B cell (primary cell): ENCODE measurements around the gene CARMIL3. TPM values are rescaled to one million over a fixed set of nuclear protein-coding genes. Genes with fewer than 3 reads are reported as not detected.

Experiments
- ATAC-seq: fragments of 200-7000 bp; cut with Tn5 transposase; one replicate; pipeline ENCODE4 v1.10.0; 2021; ENCODE audit warnings: low read depth, mild to moderate bottlenecking, moderate number of reproducible peaks, moderate library complexity
- CTCF ChIA-PET: fragments of 350-600 bp; sonication (Branson Sonifier 250); formaldehyde crosslinking; loops from one replicate; lab custom pipeline; 2021; ENCODE audit warnings: antibody characterized with exemption, inconsistent platforms; lab: Charles Lee
- POLR2A ChIA-PET: fragments of 350-600 bp; sonication (Branson Sonifier 250); formaldehyde crosslinking; loops from one replicate; lab custom pipeline; 2021; ENCODE audit warnings: antibody characterized with exemption; lab: Charles Lee
- DNase-seq: peaks from one replicate; pipeline ENCODE4 v3.0.0; 2013
- H2AFZ ChIP-seq: 2 replicates; pipeline ENCODE4 v1.6.1; 2012; ENCODE audit warnings: mild to moderate bottlenecking, low read depth, low read length; ENCODE audit not compliant: insufficient read depth, poor library complexity, severe bottlenecking
- H3K27ac ChIP-seq, 2 donors: 1 replicate in 1 of 2; 2 replicates in 1 of 2; pipeline ENCODE4 v1.5.1; 2012 to 2013; ENCODE audit warnings: low read length in 2 of 2, mild to moderate bottlenecking in 2 of 2, moderate library complexity in 1 of 2
- H3K27me3 ChIP-seq, 4 experiments: fragments of 200-600 bp in 1 of 4; sonication (generic) in 1 of 4; replicated peaks in 1 of 4; 1 replicate in 2 of 4; 2 replicates in 2 of 4; pipeline versions ENCODE4 v1.6.1 to v1.7.0; 2013 to 2016; ENCODE audit warnings: low read length in 3 of 4, mild to moderate bottlenecking in 2 of 4, mixed read lengths in 1 of 4, moderate library complexity in 1 of 4; ENCODE audit not compliant: insufficient read depth in 4 of 4, control insufficient read depth in 3 of 4; ENCODE audit errors: control extremely low read depth in 1 of 4
- H3K36me3 ChIP-seq, 2 experiments: replicated peaks in 1 of 2; 1 replicate in 1 of 2; 2 replicates in 1 of 2; pipeline versions ENCODE4 v1.6.1 to v1.7.1; 2013; ENCODE audit warnings: low read length in 1 of 2; ENCODE audit not compliant: insufficient read depth in 2 of 2, control insufficient read depth in 1 of 2; ENCODE audit errors: control extremely low read depth in 1 of 2, extremely low read depth in 1 of 2
- H3K4me1 ChIP-seq, 2 donors: fragments of 200-600 bp in 1 of 2; sonication (generic) in 1 of 2; 1 replicate in 1 of 2; 2 replicates in 1 of 2; pipeline versions ENCODE4 v1.5.1 to v1.6.1; 2013 to 2017; ENCODE audit warnings: low read length in 2 of 2; ENCODE audit not compliant: control insufficient read depth in 2 of 2, insufficient read depth in 2 of 2
- H3K4me2 ChIP-seq: replicated peaks from 2 replicates; pipeline ENCODE3; 2012; ENCODE audit warnings: mild to moderate bottlenecking, low read depth, low read length; ENCODE audit not compliant: poor library complexity, severe bottlenecking
- H3K4me3 ChIP-seq, 5 experiments: fragments of 200-600 bp in 1 of 5; sonication (generic) in 1 of 5; 1 replicate in 3 of 5; 2 replicates in 2 of 5; pipeline versions ENCODE4 v1.5.1 to v1.7.0; 2011 to 2016; ENCODE audit warnings: low read length in 4 of 5, mild to moderate bottlenecking in 4 of 5, low read depth in 2 of 5, control low read depth in 1 of 5, moderate library complexity in 1 of 5; ENCODE audit not compliant: insufficient read depth in 1 of 5; ENCODE audit errors: control extremely low read depth in 1 of 5, extremely low read depth in 1 of 5
- H3K79me2 ChIP-seq: fragments of 200-600 bp; sonication (generic); one replicate; pipeline ENCODE4 v1.6.0; 2016; ENCODE audit warnings: low read length; ENCODE audit not compliant: control insufficient read depth, insufficient read depth
- H3K9ac ChIP-seq: fragments of 200-600 bp; sonication (generic); 2 replicates; pipeline ENCODE4 v1.6.1; 2017; ENCODE audit warnings: mild to moderate bottlenecking, low read length, moderate library complexity
- H3K9me3 ChIP-seq, 3 donors: one replicate each; pipeline versions ENCODE4 v1.6.1 to v1.7.1; 2013; ENCODE audit warnings: low read length in 2 of 3; ENCODE audit not compliant: control insufficient read depth in 2 of 3, insufficient read depth in 1 of 3; ENCODE audit errors: control extremely low read depth in 1 of 3
- H4K20me1 ChIP-seq: 2 replicates; pipeline ENCODE4 v1.6.0; 2012; ENCODE audit warnings: mild to moderate bottlenecking, low read length; ENCODE audit not compliant: insufficient read depth, control insufficient read depth, poor library complexity, severe bottlenecking
- H3K27ac Mint-ChIP-seq: one replicate; pipeline ENCODE4 v1.8.0; 2021; ENCODE audit warnings: mixed read lengths
- H3K27me3 Mint-ChIP-seq: one replicate; pipeline ENCODE4 v1.8.0; 2021; ENCODE audit warnings: mixed read lengths
- H3K4me1 Mint-ChIP-seq: one replicate; pipeline ENCODE4 v1.8.0; 2021; ENCODE audit warnings: mixed read lengths
- H3K4me3 Mint-ChIP-seq: one replicate; pipeline ENCODE4 v1.8.0; 2021; ENCODE audit warnings: mixed read lengths
- H3K9me3 Mint-ChIP-seq: one replicate; pipeline ENCODE4 v1.8.0; 2022; ENCODE audit warnings: mixed read lengths; ENCODE audit not compliant: insufficient read depth
- CTCF ChIP-seq: fragments of 200-600 bp; IDR thresholded peaks from one replicate; pipeline ENCODE4 v1.8.0; 2022; ENCODE audit warnings: antibody characterized with exemption, mild to moderate bottlenecking
- EZH2 ChIP-seq: IDR thresholded peaks from 2 replicates; pipeline ENCODE4 v1.6.1; 2012; ENCODE audit warnings: borderline replicate concordance, low read depth, mild to moderate bottlenecking, moderate library complexity, low read length; ENCODE audit not compliant: insufficient read depth, poor library complexity, severe bottlenecking
- WGBS: methylation state at CpG from one replicate; pipeline ENCODE4 v1.1.5; 2013; ENCODE audit warnings: missing lambda C conversion rate; ENCODE audit not compliant: insufficient coverage; 5-methylcytosine and 5-hydroxymethylcytosine counted together
- intact Hi-C: fragments of 100-400 bp; cut with micrococcal nuclease; formaldehyde crosslinking; loops from one replicate; pipeline ENCODE4 v1.10.0; 2022
- polyA plus RNA-seq: library from polyadenylated mRNA; depleted of rRNA; stranded (reverse); fragments of >200 nt; gene quantifications from 2 replicates; pipeline ENCODE4 v1.2.3, GENCODE V29; 2012
- total RNA-seq, 2 donors: library from RNA; stranded (reverse); fragments of 120-200 nt in 1 of 2; gene quantifications; 1 replicate in 1 of 2; 2 replicates in 1 of 2; pipeline versions ENCODE4 v1.2.3 to v1.2.4, GENCODE V29; 2013 to 2022

CARMIL3 gene
- total and polyA plus RNA-seq, 2 donors (not counting 1 experiment from before 2014, with no cell fraction given): 1.0 to 7.2 TPM

- Mint-ChIP-seq H3K4me3 (peak within 1 kb of the TSS; percentile 95), H3K27me3 (no peaks in the 10 kb centered on the region), H3K4me1 (peaks cover 38% of the 10 kb centered on the region), H3K9me3 (no peaks in the 10 kb centered on the region), H3K27ac (peak within 1 kb of the TSS; percentile 92)
- Histone ChIP-seq H3K4me1 (peaks cover 5 to 35% of the 10 kb centered on the region in 2 donors), H3K9ac (peak within 1 kb of the TSS; percentile 95), H3K4me3 (peak within 1 kb of the TSS; percentile 62 to 97 (median 89)), H2AFZ (peak within 1 kb of the TSS; percentile 92), H3K79me2 (peaks cover 33% of the 10 kb centered on the region), H4K20me1 (peaks cover 7% of the 10 kb centered on the region), H3K27me3 (no peaks in the 10 kb centered on the region), H3K27ac (peak within 1 kb of the TSS; percentile 80 to 95), H3K36me3 (peaks cover 2 to 20% of the 10 kb centered on the region in 2 experiments), H3K4me2 (peak within 1 kb of the TSS; percentile 95), H3K9me3 (no peaks in the 10 kb centered on the region)
- peak; percentile 66 for ATAC-seq
- TF ChIP-seq CTCF: peak; percentile 28
- TF ChIP-seq EZH2: no peak
- under 1% methylated on average over 61 of the region's 68 CpGs for WGBS
- DNase-seq: peak; percentile 81
- POLR2A ChIA-PET: interaction anchor here (0.6 to 4.1 kb wide), 11 partner anchors 13 to 149 kb away, joined by 3 to 35 read pairs (median 7); partner anchors contain the start of genes DCAF11, IRF9, NRL and PSME1
- intact Hi-C loops: loop anchor here (1.0 to 5.0 kb wide), 5 partner anchors 13 to 527 kb away; partner anchors contain the start of genes AP1G2, DCAF11, NRL and PSME1
- CTCF ChIA-PET: interaction anchor here (0.8 to 12.1 kb wide), 16 partner anchors 11 to 214 kb away, joined by 3 to 292 read pairs (median 5); partner anchors contain the start of genes CIDEB, DCAF11, EMC9 and IPO4
Measured at GRCh38 chr14:24093901-24094840, 42.4 kb downstream of the CARMIL3 start, which contains the start of gene PCK2. PCK2 (plus strand) TSS chr14:24094311; CDS start chr14:24094406, 95 bp downstream.
